Measurements from ENCODE around the gene IGLON5. TPM values are rescaled to one million over a fixed set of nuclear protein-coding genes. Genes with fewer than 3 reads are reported as not detected.

The IGLON5 gene
- polyA plus RNA-seq, 1 donor (not counting 4 experiments of a cell fraction or from before 2014, with no cell fraction given), result not detected

DNA sequence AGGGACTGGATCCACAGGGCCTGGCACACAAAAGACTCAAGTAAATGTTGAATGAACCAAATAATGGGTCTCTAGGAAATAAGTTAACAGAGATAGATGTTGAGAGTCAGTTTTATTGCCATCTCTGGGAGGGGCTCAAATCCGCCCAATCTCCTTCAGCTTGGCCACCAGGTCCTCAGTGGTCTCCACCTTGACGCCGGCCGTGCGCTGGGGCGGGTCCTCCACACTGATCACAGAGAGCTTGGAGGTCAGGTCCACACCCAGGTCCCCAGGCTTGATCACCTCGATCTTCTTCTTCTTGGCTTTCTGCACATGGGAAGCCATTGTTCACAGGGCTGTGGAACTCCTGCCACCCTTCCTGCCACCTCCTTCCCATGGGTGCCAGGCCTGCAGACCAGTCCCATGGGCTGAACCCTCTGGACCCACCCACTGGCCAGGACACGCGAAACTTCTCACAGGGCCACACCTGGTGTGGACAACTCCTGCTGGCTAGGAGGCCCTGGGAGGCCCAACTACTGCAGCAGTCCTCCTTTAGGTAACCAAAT lies 33.7 kb downstream of the IGLON5 start:
- no peak overlapping the region for H2AFZ ChIP-seq (ENCODE audit: control insufficient read depth, low read length)
- dilution Hi-C loops (cut with MboI; ENCODE audit: extremely low pct_ligation_motif_present, low sequenced_read_pairs), result no loop called here
- no peak overlapping the region for H3K4me2 ChIP-seq (ENCODE audit: control insufficient read depth, extremely low read depth, insufficient read depth, low read depth, low read length)
- FAIRE-seq, result no peak
- no peaks in the 10 kb centered on the region for H3K27me3 ChIP-seq (ENCODE audit: control insufficient read depth, extremely low read depth, insufficient read depth, low read length)
- no peaks in the 10 kb centered on the region for H3K9me3 ChIP-seq (ENCODE audit: control insufficient read depth, low read depth, low read length)
- H3K4me3 ChIP-seq (ENCODE audit: control insufficient read depth in 2 of 3, extremely low read depth in 1 of 3, insufficient read depth in 2 of 3, low read depth in 1 of 3, low read length in 3 of 3), result no peak overlapping the region
- no peaks in the 10 kb centered on the region for H4K20me1 ChIP-seq (ENCODE audit: control insufficient read depth, extremely low read depth, insufficient read depth, low read length)
- H3K9ac ChIP-seq (ENCODE audit: control insufficient read depth, extremely low read depth, insufficient read depth, low read length), result no peak overlapping the region
- no peaks in the 10 kb centered on the region for H3K79me2 ChIP-seq (ENCODE audit: control insufficient read depth, insufficient read depth, low read length)
- H3K9me1 ChIP-seq (ENCODE audit: control insufficient read depth, extremely low read depth, insufficient read depth, low read length), result no peaks in the 10 kb centered on the region
- peaks cover 4 to 18% of the 10 kb centered on the region in 2 experiments for H3K36me3 ChIP-seq (ENCODE audit: control insufficient read depth in 2 of 2, extremely low read depth in 1 of 2, insufficient read depth in 2 of 2, low read length in 2 of 2)
- H3K4me1 ChIP-seq (ENCODE audit: control insufficient read depth, extremely low read depth, insufficient read depth, low read length), result peaks cover 3% of the 10 kb centered on the region
- DNase-seq (ENCODE audit: low read depth, low spot score), result no peak
- TF ChIP-seq CTCF (optimal IDR thresholded peaks at IDR 0.05 in 1 of 3, IDR thresholded peaks at IDR 0.05 in 1 of 3, conservative IDR thresholded peaks at IDR 0.05 in 1 of 3; ENCODE audit: extremely low read depth in 1 of 3, insufficient read depth in 2 of 3, low read length in 3 of 3) (no peak), EZH2 (IDR thresholded peaks at IDR 0.05; ENCODE audit: low read length) (no peak)
- no peak overlapping the region for H3K27ac ChIP-seq (ENCODE audit: control insufficient read depth, insufficient read depth, low read length)

DNA sequence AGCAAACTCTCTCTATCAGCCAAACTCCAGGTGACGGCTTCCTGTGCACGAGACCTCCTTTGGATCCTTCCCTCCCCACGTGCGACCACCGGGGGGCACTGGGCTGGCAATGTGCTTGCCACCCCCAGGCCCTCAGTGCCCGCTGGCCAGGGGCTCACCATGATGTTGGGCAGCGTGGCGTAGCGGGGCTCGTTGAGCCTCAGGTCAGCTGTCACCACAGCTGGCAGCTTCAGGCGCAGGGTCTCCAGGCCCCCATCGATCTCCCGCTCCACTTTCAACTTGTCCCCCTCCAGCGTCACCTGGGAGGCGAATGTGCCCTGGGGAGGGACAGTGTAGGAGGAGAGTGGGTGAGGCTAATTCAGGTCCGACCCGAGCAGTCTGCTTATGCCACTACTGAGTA lies 35.3 kb downstream of the IGLON5 start:
- no peak for DNase-seq (ENCODE audit: low read depth, low spot score)
- H3K27ac ChIP-seq (ENCODE audit: control insufficient read depth, insufficient read depth, low read length), result no peak overlapping the region
- no peaks in the 10 kb centered on the region for H3K9me1 ChIP-seq (ENCODE audit: control insufficient read depth, extremely low read depth, insufficient read depth, low read length)
- peak in 1 of 3 experiments; percentile 15 for TF ChIP-seq CTCF (optimal IDR thresholded peaks at IDR 0.05 in 1 of 3, IDR thresholded peaks at IDR 0.05 in 1 of 3, conservative IDR thresholded peaks at IDR 0.05 in 1 of 3; ENCODE audit: extremely low read depth in 1 of 3, insufficient read depth in 2 of 3, low read length in 3 of 3)
- TF ChIP-seq EZH2 (IDR thresholded peaks at IDR 0.05; ENCODE audit: low read length), result no peak
- dilution Hi-C loops (cut with MboI; ENCODE audit: extremely low pct_ligation_motif_present, low sequenced_read_pairs), result no loop called here
- no peaks in the 10 kb centered on the region for H3K4me1 ChIP-seq (ENCODE audit: control insufficient read depth, extremely low read depth, insufficient read depth, low read length)
- no peaks in the 10 kb centered on the region for H3K27me3 ChIP-seq (ENCODE audit: control insufficient read depth, extremely low read depth, insufficient read depth, low read length)
- no peak overlapping the region for H3K4me3 ChIP-seq (ENCODE audit: control insufficient read depth in 2 of 3, extremely low read depth in 1 of 3, insufficient read depth in 2 of 3, low read depth in 1 of 3, low read length in 3 of 3)
- no peak overlapping the region for H3K9ac ChIP-seq (ENCODE audit: control insufficient read depth, extremely low read depth, insufficient read depth, low read length)
- no peaks in the 10 kb centered on the region for H3K9me3 ChIP-seq (ENCODE audit: control insufficient read depth, low read depth, low read length)
- no peak overlapping the region for H2AFZ ChIP-seq (ENCODE audit: control insufficient read depth, low read length)
- H4K20me1 ChIP-seq (ENCODE audit: control insufficient read depth, extremely low read depth, insufficient read depth, low read length), result no peaks in the 10 kb centered on the region
- no peak overlapping the region for H3K4me2 ChIP-seq (ENCODE audit: control insufficient read depth, extremely low read depth, insufficient read depth, low read depth, low read length)
- no peaks in the 10 kb centered on the region for H3K79me2 ChIP-seq (ENCODE audit: control insufficient read depth, insufficient read depth, low read length)
- FAIRE-seq, result no peak
- peaks cover 4 to 20% of the 10 kb centered on the region in 2 experiments for H3K36me3 ChIP-seq (ENCODE audit: control insufficient read depth in 2 of 2, extremely low read depth in 1 of 2, insufficient read depth in 2 of 2, low read length in 2 of 2)
